Hepatocyte (in vitro differentiated cells): ENCODE measurements around the gene BEST1. TPM values are rescaled to one million over a fixed set of nuclear protein-coding genes. Genes with fewer than 3 reads are reported as not detected.

Experiments
- DNase-seq: peaks from one replicate; pipeline ENCODE4 v3.0.0-alpha.2; 2016; ENCODE audit warnings: low spot score
- H2AFZ ChIP-seq: fragments of 200-600 bp; sonication (generic); 2 replicates; pipeline ENCODE4 v1.6.0; 2016; ENCODE audit warnings: antibody characterized with exemption, mild to moderate bottlenecking
- H3K27ac ChIP-seq: fragments of 200-600 bp; sonication (generic); 2 replicates; pipeline ENCODE4 v1.5.1; 2016; ENCODE audit warnings: mild to moderate bottlenecking
- H3K27me3 ChIP-seq: fragments of 200-600 bp; sonication (generic); 2 replicates; pipeline ENCODE4 v1.6.1; 2016
- H3K36me3 ChIP-seq: fragments of 200-600 bp; sonication (generic); replicated peaks from 2 replicates; pipeline ENCODE4 v1.5.1; 2016; ENCODE audit warnings: low read depth; ENCODE audit not compliant: insufficient read depth
- H3K4me1 ChIP-seq: fragments of 200-600 bp; sonication (generic); 2 replicates; pipeline ENCODE4 v1.5.1; 2016; ENCODE audit warnings: mild to moderate bottlenecking, moderate library complexity; ENCODE audit not compliant: insufficient read depth
- H3K4me2 ChIP-seq: fragments of 200-600 bp; sonication (generic); 2 replicates; pipeline ENCODE4 v1.6.0; 2016
- H3K4me3 ChIP-seq: fragments of 200-600 bp; sonication (generic); 2 replicates; pipeline ENCODE4 v1.5.1; 2016; ENCODE audit warnings: mild to moderate bottlenecking
- H3K79me2 ChIP-seq: fragments of 200-600 bp; sonication (generic); 2 replicates; pipeline ENCODE4 v1.6.0; 2017; ENCODE audit warnings: mild to moderate bottlenecking
- H3K9me2 ChIP-seq: fragments of 200-600 bp; sonication (generic); replicated peaks from 2 replicates; pipeline ENCODE4 v1.6.0; 2017; ENCODE audit warnings: mild to moderate bottlenecking; ENCODE audit not compliant: insufficient read depth
- H3K9me3 ChIP-seq: fragments of 200-600 bp; sonication (generic); 2 replicates; pipeline ENCODE4 v1.5.1; 2016; ENCODE audit warnings: low read depth, mild to moderate bottlenecking
- H4K20me1 ChIP-seq: fragments of 200-600 bp; sonication (generic); 2 replicates; pipeline ENCODE4 v1.6.0; 2016; ENCODE audit warnings: mild to moderate bottlenecking; ENCODE audit not compliant: insufficient read depth, poor library complexity, severe bottlenecking
- CTCF ChIP-seq: fragments of 200-600 bp; sonication (generic); IDR thresholded peaks from 2 replicates; pipeline ENCODE4 v1.5.1; 2016; ENCODE audit warnings: antibody characterized with exemption, mild to moderate bottlenecking; ENCODE audit not compliant: poor library complexity
- EZH2 ChIP-seq: fragments of 200-600 bp; sonication (generic); IDR thresholded peaks from 2 replicates; pipeline ENCODE4 v1.6.1; 2016; ENCODE audit warnings: antibody characterized with exemption, mild to moderate bottlenecking, borderline replicate concordance
- EZH2phosphoT487 ChIP-seq: fragments of 200-600 bp; sonication (generic); IDR thresholded peaks from one replicate; pipeline ENCODE4 v1.6.1; 2018; ENCODE audit warnings: antibody characterized with exemption, mild to moderate bottlenecking, low read depth, moderate library complexity; ENCODE audit not compliant: unreplicated experiment, severe bottlenecking
- WGBS: methylation state at CpG from one replicate; pipeline ENCODE4 v1.1.6; 2016; ENCODE audit warnings: low lambda C conversion rate; ENCODE audit errors: missing lambda C conversion rate; 5-methylcytosine and 5-hydroxymethylcytosine counted together
- polyA plus RNA-seq: library from polyadenylated mRNA; unstranded; fragments of >200 nt; fragmentation: Nextera tagmentation; extraction: Ambion mirVana; gene quantifications from 2 replicates; pipeline ENCODE4 v1.2.1, GENCODE V29; 2016
- total RNA-seq: library from RNA; depleted of rRNA; stranded (reverse); fragments of >200 nt; gene quantifications from 2 replicates; pipeline ENCODE4 v1.2.3, GENCODE V29; 2014

Gene BEST1
- total and polyA plus RNA-seq, 2 experiments from 2014 or later, result 3.5 to 5.7 TPM

GRCh38 chr11:61903845-61904244 is 46.3 kb upstream of the BEST1 start:
- H3K79me2 ChIP-seq, result no peaks in the 10 kb centered on the region
- WGBS, result 89% methylated on average over 3 of the region's 3 CpGs
- no peak overlapping the region for H2AFZ ChIP-seq
- H3K9me3 ChIP-seq, result no peaks in the 10 kb centered on the region
- H3K4me2 ChIP-seq, result no peak overlapping the region
- no peak overlapping the region for H3K27ac ChIP-seq
- H3K27me3 ChIP-seq, result no peaks in the 10 kb centered on the region
- no peak for DNase-seq
- TF ChIP-seq EZH2phosphoT487, result no peak
- no peak for TF ChIP-seq EZH2
- no peak for TF ChIP-seq CTCF
- H3K4me3 ChIP-seq, result no peak overlapping the region
- no peaks in the 10 kb centered on the region for H4K20me1 ChIP-seq
- H3K9me2 ChIP-seq, result no peaks in the 10 kb centered on the region
- peaks cover 8% of the 10 kb centered on the region for H3K4me1 ChIP-seq
- H3K36me3 ChIP-seq, result no peaks in the 10 kb centered on the region

GRCh38 chr11:61904539-61905048 is 45.6 kb upstream of the BEST1 start:
- Histone ChIP-seq H3K27ac (no peak overlapping the region), H3K4me2 (no peak overlapping the region), H3K4me3 (no peak overlapping the region), H3K9me2 (no peaks in the 10 kb centered on the region), H3K36me3 (no peaks in the 10 kb centered on the region), H3K9me3 (no peaks in the 10 kb centered on the region), H2AFZ (no peak overlapping the region), H3K27me3 (no peaks in the 10 kb centered on the region), H3K79me2 (no peaks in the 10 kb centered on the region), H4K20me1 (no peaks in the 10 kb centered on the region), H3K4me1 (peaks cover 15% of the 10 kb centered on the region)
- DNase-seq, result peak; percentile 68
- TF ChIP-seq EZH2phosphoT487 (no peak), EZH2 (no peak), CTCF (no peak)
- 59% methylated on average over 19 of the region's 19 CpGs for WGBS

- no peak for DNase-seq
- no peaks in the 10 kb centered on the region for H3K27me3 ChIP-seq
- H3K4me2 ChIP-seq, result no peak overlapping the region
- no peaks in the 10 kb centered on the region for H3K9me3 ChIP-seq
- H3K9me2 ChIP-seq, result no peaks in the 10 kb centered on the region
- H3K4me1 ChIP-seq, result peaks cover 15% of the 10 kb centered on the region
- H3K36me3 ChIP-seq, result no peaks in the 10 kb centered on the region
- H3K79me2 ChIP-seq, result no peaks in the 10 kb centered on the region
- WGBS, result 93% methylated on average over 13 of the region's 13 CpGs
- no peak overlapping the region for H3K27ac ChIP-seq
- H3K4me3 ChIP-seq, result no peak overlapping the region
- H4K20me1 ChIP-seq, result no peaks in the 10 kb centered on the region
- TF ChIP-seq EZH2phosphoT487 (no peak), EZH2 (no peak), CTCF (no peak)
- H2AFZ ChIP-seq, result no peak overlapping the region
These were observed 45.0 kb upstream of the BEST1 start for GRCh38 chr11:61905067-61905696.
